Aorta (tissue), 5 donors: ENCODE measurements around the gene RHOB. TPM values are rescaled to one million over a fixed set of nuclear protein-coding genes. Genes with fewer than 3 reads are reported as not detected.

Experiments used
- ATAC-seq: fragments of 200-7000 bp; cut with Tn5 transposase; one replicate; pipeline ENCODE4 v1.9.1; 2022; ENCODE audit warnings: moderate library complexity; ENCODE audit not compliant: low FRiP score
- DNase-seq, 2 donors: peaks; one replicate each; pipeline ENCODE4 v3.0.0-alpha.2; 2020
- H3K27ac ChIP-seq, 2 donors: one replicate each; pipeline ENCODE4 v1.5.1; 2013; ENCODE audit warnings: low read length in 2 of 2, mild to moderate bottlenecking in 2 of 2, moderate library complexity in 2 of 2, control low read depth in 1 of 2, inconsistent platforms in 1 of 2, low read depth in 1 of 2
- H3K27me3 ChIP-seq, 2 donors: one replicate each; pipeline ENCODE4 v1.6.1; 2013; ENCODE audit warnings: control low read depth in 1 of 2, low read length in 1 of 2, mild to moderate bottlenecking in 1 of 2, moderate library complexity in 1 of 2; ENCODE audit not compliant: insufficient read depth in 2 of 2, control insufficient read depth in 1 of 2
- H3K36me3 ChIP-seq, 2 donors: one replicate each; pipeline ENCODE4 v1.6.1; 2013; ENCODE audit warnings: control low read depth in 1 of 2, low read length in 1 of 2, mild to moderate bottlenecking in 1 of 2; ENCODE audit not compliant: insufficient read depth in 2 of 2, control insufficient read depth in 1 of 2
- H3K4me1 ChIP-seq, 2 donors: one replicate each; pipeline ENCODE4 v1.6.1; 2013; ENCODE audit warnings: low read length in 2 of 2, control low read depth in 1 of 2, mild to moderate bottlenecking in 1 of 2, moderate library complexity in 1 of 2; ENCODE audit not compliant: insufficient read depth in 2 of 2, control insufficient read depth in 1 of 2
- H3K4me3 ChIP-seq, 2 donors: one replicate each; pipeline ENCODE4 v1.5.1; 2013; ENCODE audit warnings: low read length in 2 of 2, control low read depth in 1 of 2, mild to moderate bottlenecking in 1 of 2
- H3K9me3 ChIP-seq: one replicate; pipeline ENCODE4 v1.6.1; 2013; ENCODE audit warnings: mild to moderate bottlenecking, low read length; ENCODE audit not compliant: control insufficient read depth
- WGBS, 2 donors: extraction: QIAGEN DNeasy Blood & Tissue Kit; methylation state at CpG; one replicate each; pipeline ENCODE4 v1.1.7; 2013; 5-methylcytosine and 5-hydroxymethylcytosine counted together
- intact Hi-C, 2 donors: fragments of 100-400 bp; cut with DNase I; formaldehyde crosslinking; loops; one replicate each; pipeline versions ENCODE4 v1.14.2 to v1.15.0; 2022
- polyA plus RNA-seq, 2 donors: library from polyadenylated mRNA; stranded (reverse); fragments of 200-250 nt; gene quantifications; one replicate each; pipeline ENCODE4 v1.2.3, GENCODE V29; 2013
- total RNA-seq, 2 donors: library from RNA; stranded (reverse); fragmentation: NEBNext Ultra II Directional; extraction: Animal tissue kit (Norgen Biotek cat#: 25700); gene quantifications; one replicate each; pipeline ENCODE4 v1.2.1, GENCODE V29; 2021
- donor health status: healthy with polysubstance abuse.
- donor health status: Bipolar disorder and iron deficiency.
- donor health status: DM: no; HTN: no; CAD: no.
- donor health status: DM: no; HTN: no; CAD: no.
- donor health status: DM: yes; HTN: yes; CAD: no.

The RHOB gene
- total and polyA plus RNA-seq, 4 donors: 150 to 1,049 (median 426) TPM

- H3K9me3 ChIP-seq: no peaks in the 10 kb centered on the region
- no peak for ATAC-seq
- no peak overlapping the region for H3K4me3 ChIP-seq
- H3K27ac ChIP-seq: no peak overlapping the region
- intact Hi-C loops: no loop called here
- no peaks in the 10 kb centered on the region for H3K36me3 ChIP-seq
- H3K27me3 ChIP-seq: no peaks in the 10 kb centered on the region
- no peaks in the 10 kb centered on the region for H3K4me1 ChIP-seq
- 75 to 83% methylated on average over 1 of the region's 1 CpG for WGBS, 2 donors
- DNase-seq: no peak
These were observed 47.4 kb downstream of the RHOB start for GRCh38 chr2:20494241-20494640.

DNA sequence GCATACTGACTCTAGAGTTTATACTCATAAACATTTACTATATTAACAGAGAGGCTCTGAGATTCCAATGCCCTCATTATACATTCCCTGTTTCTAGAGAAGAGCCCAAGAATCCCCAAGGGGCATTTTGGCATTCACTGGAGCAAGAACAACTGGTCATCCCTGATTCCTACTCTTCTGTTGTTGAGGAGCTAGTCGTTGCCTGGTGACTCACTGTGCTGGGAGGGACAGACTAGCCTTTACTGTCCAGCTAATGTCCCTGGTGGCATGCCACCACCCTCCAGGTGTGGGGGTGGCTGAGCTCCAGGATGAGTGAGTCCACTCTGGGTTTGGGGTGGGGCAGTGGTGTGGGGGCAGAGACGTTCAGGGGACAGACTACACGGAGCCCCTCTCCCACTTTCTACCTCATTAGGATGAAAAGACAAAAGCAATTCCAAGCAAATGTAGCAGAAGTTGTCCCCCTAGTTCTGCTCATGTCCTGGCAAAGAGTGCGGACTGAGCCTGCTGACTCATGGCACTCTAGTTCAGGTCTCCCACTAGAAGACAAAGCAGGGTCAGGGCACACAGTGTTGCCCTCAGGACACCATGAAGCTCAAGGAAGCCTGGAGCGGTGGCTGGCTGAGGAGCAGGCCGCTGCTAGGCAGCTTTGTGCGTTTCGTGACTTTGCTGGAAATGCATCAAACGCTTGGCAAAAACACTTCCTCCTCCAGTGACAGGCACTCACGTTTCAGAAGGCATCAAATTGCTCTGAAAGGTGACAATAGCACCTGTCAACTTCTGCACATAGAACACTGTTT lies 49.4 kb downstream of the RHOB start:
- Histone ChIP-seq H3K4me1 (no peaks in the 10 kb centered on the region), H3K27ac (no peak overlapping the region), H3K4me3 (no peak overlapping the region), H3K27me3 (no peaks in the 10 kb centered on the region), H3K9me3 (no peaks in the 10 kb centered on the region), H3K36me3 (no peaks in the 10 kb centered on the region)
- peak; percentile 33 for ATAC-seq
- intact Hi-C loops: no loop called here
- WGBS, 2 donors: 80 to 82% methylated on average over 10 of the region's 10 CpGs
- DNase-seq: no peak

DNA sequence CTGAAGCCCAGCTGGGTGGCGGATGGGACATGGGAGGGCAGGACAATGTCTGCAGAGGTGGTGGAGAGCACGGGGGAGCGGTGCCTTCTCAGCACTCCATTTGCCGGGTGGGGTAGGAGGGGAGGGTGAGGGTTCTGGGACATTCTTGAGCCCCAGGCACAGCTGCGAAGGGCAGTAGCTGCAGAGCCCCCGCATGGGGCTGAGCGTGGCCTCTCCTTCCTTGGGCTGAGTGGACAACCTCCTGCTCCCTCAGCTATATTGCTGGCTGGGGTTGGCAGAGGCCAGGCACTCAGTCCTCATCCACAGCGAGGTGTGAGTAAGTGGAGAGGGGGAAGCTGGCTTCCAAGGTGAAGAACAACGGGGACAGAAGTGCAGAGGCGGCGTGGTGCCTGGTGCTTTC lies 50.1 kb downstream of the RHOB start:
- no peak overlapping the region for H3K4me3 ChIP-seq
- DNase-seq (no peak), ATAC-seq (no peak)
- no peaks in the 10 kb centered on the region for H3K27me3 ChIP-seq
- H3K9me3 ChIP-seq: no peaks in the 10 kb centered on the region
- H3K4me1 ChIP-seq: no peaks in the 10 kb centered on the region
- no peak overlapping the region for H3K27ac ChIP-seq
- H3K36me3 ChIP-seq: no peaks in the 10 kb centered on the region
- WGBS, 2 donors: 93 to 95% methylated on average over 9 to 11 of the region's 11 CpGs
- intact Hi-C loops: no loop called here

Other genes with a start within 250 kb of the RHOB start
- gene SDC1, start 221.9 kb upstream of the RHOB start, total RNA-seq: 1 to 10 TPM in 1 of 2 donors, under 1 TPM in 1; 0.66 to 1.4 TPM
- gene SDC1, start 221.9 kb upstream of the RHOB start, polyA plus RNA-seq: 1 to 10 TPM; 1.5 to 5.4 TPM
- gene PUM2, start 96.2 kb upstream of the RHOB start, total RNA-seq: 100 to 1,000 TPM in 1 of 2 donors, 10 to 100 TPM in 1; 91.5 to 104 TPM
- 10 to 100 TPM; 21.3 to 23.0 TPM for gene PUM2, start 96.2 kb upstream of the RHOB start, polyA plus RNA-seq
- gene HS1BP3, start 204.0 kb downstream of the RHOB start, total RNA-seq: 10 to 100 TPM; 34.8 to 42.3 TPM
- 10 to 100 TPM; 27.5 to 33.6 TPM for gene HS1BP3, start 204.0 kb downstream of the RHOB start, polyA plus RNA-seq
- 10 to 100 TPM; 15.9 to 16.4 TPM for gene GDF7, start 220.1 kb downstream of the RHOB start, total RNA-seq
- gene GDF7, start 220.1 kb downstream of the RHOB start, polyA plus RNA-seq: 10 to 100 TPM in 1 of 2 donors, 1 to 10 TPM in 1; 4.1 to 15.6 TPM